Neural cell (in vitro differentiated cells): Measurements from ENCODE around the gene PAPPA2. TPM values are rescaled to one million over a fixed set of nuclear protein-coding genes. Genes with fewer than 3 reads are reported as not detected.

Experiments
- H2AFZ ChIP-seq: fragments of 200-600, 300-800 bp; sonication (generic), shearing (Covaris generic); 2 replicates; pipeline ENCODE4 v1.6.0; 2014; ENCODE audit warnings: low read depth, mild to moderate bottlenecking, antibody characterized with exemption, low read length, moderate library complexity
- H3F3A ChIP-seq: fragments of 200-600 bp; shearing (Covaris generic); 2 replicates; pipeline ENCODE4 v1.6.1; 2016; ENCODE audit warnings: mild to moderate bottlenecking, moderate library complexity, mixed read lengths, antibody characterized with exemption, low read length; ENCODE audit not compliant: insufficient read depth, poor library complexity, severe bottlenecking
- H3K27ac ChIP-seq: fragments of 200-600, 300-800 bp; sonication (generic), shearing (Covaris generic); 2 replicates; pipeline ENCODE4 v1.5.1; 2014; ENCODE audit warnings: mild to moderate bottlenecking, low read length, moderate library complexity
- H3K27me3 ChIP-seq: fragments of 300-800, 200-600 bp; sonication (generic), shearing (Covaris generic); 2 replicates; pipeline ENCODE4 v1.6.0; 2014; ENCODE audit warnings: mild to moderate bottlenecking, low read depth, low read length, moderate library complexity; ENCODE audit not compliant: insufficient read depth
- H3K36me3 ChIP-seq: fragments of 300-800, 200-600 bp; sonication (generic), shearing (Covaris generic); 2 replicates; pipeline ENCODE4 v1.5.1; 2014; ENCODE audit warnings: mild to moderate bottlenecking, antibody characterized with exemption, low read length, moderate library complexity; ENCODE audit not compliant: insufficient read depth
- H3K4me2 ChIP-seq: fragments of 300-800, 200-600 bp; sonication (generic), shearing (Covaris generic); 2 replicates; pipeline ENCODE4 v1.6.0; 2014; ENCODE audit warnings: mild to moderate bottlenecking, low read length
- H3K4me3 ChIP-seq: fragments of 300-800, 200-600 bp; sonication (generic), shearing (Covaris generic); 2 replicates; pipeline ENCODE4 v1.5.1; 2014; ENCODE audit warnings: mild to moderate bottlenecking, low read length, moderate library complexity
- H3K79me2 ChIP-seq: fragments of 200-600 bp; shearing (Covaris generic); replicated peaks from 2 replicates; pipeline ENCODE4 v1.6.0; 2014; ENCODE audit warnings: mild to moderate bottlenecking, low read length, moderate library complexity; ENCODE audit not compliant: insufficient read depth
- H3K9ac ChIP-seq: fragments of 300-800, 200-600 bp; sonication (generic), shearing (Covaris generic); 2 replicates; pipeline ENCODE4 v1.6.1; 2016; ENCODE audit warnings: mild to moderate bottlenecking, low read length, mixed read lengths
- H3K9me2 ChIP-seq: fragments of 200-600 bp; shearing (Covaris generic); 2 replicates; pipeline ENCODE4 v1.6.1; 2016; ENCODE audit warnings: mild to moderate bottlenecking, low read length, mixed read lengths; ENCODE audit not compliant: insufficient read depth
- H3K9me3 ChIP-seq: fragments of 200-600, 300-800 bp; sonication (generic), shearing (Covaris generic); 2 replicates; pipeline ENCODE4 v1.6.1; 2016; ENCODE audit warnings: mild to moderate bottlenecking, mixed run types, low read length, moderate library complexity, mixed read lengths
- H4K20me1 ChIP-seq: fragments of 200-600 bp; shearing (Covaris generic); 2 replicates; pipeline ENCODE4 v1.6.1; 2016; ENCODE audit warnings: mild to moderate bottlenecking, mixed run types; ENCODE audit not compliant: insufficient read depth
- EP300 ChIP-seq: fragments of 450-650 bp; conservative IDR thresholded peaks from 2 replicates; pipeline ENCODE4 v1.6.1; 2014; ENCODE audit warnings: antibody characterized with exemption, mild to moderate bottlenecking, moderate library complexity; ENCODE audit not compliant: poor library complexity, severe bottlenecking
- EZH2 ChIP-seq: fragments of 200-600, 300-800 bp; shearing (Covaris generic), sonication (generic); IDR thresholded peaks from 2 replicates; pipeline ENCODE4 v1.6.1; 2014; ENCODE audit warnings: antibody characterized with exemption, low read length, borderline replicate concordance, mild to moderate bottlenecking; ENCODE audit not compliant: insufficient read depth, poor library complexity, severe bottlenecking
- MXI1 ChIP-seq: fragments of 450-650 bp; conservative IDR thresholded peaks from 2 replicates; pipeline ENCODE4 v1.6.1; 2014; ENCODE audit warnings: antibody characterized with exemption, mild to moderate bottlenecking; ENCODE audit not compliant: poor library complexity, severe bottlenecking
- POLR2AphosphoS5 ChIP-seq: IDR thresholded peaks from 2 replicates; pipeline ENCODE4 v1.6.1; 2012
- RAD21 ChIP-seq: fragments of 450-650 bp; conservative IDR thresholded peaks from 2 replicates; pipeline ENCODE4 v1.6.1; 2014; ENCODE audit warnings: antibody characterized with exemption, mild to moderate bottlenecking, moderate library complexity
- SMC3 ChIP-seq: fragments of 450-650 bp; conservative IDR thresholded peaks from 2 replicates; pipeline ENCODE4 v1.6.1; 2014; ENCODE audit warnings: antibody characterized with exemption, mild to moderate bottlenecking, moderate library complexity; ENCODE audit not compliant: poor library complexity
- TAF1 ChIP-seq: IDR thresholded peaks from 2 replicates; pipeline ENCODE4 v1.6.1; 2012; ENCODE audit warnings: low read depth
- polyA plus RNA-seq: library from polyadenylated mRNA; depleted of rRNA; stranded (reverse); fragments of >200 nt; gene quantifications from 2 replicates; pipeline ENCODE4 v1.2.3, GENCODE V29; 2014
- TF ChIP-seq, protein P1 (sequence below): fragments of 450-650 bp; IDR thresholded peaks from 2 replicates; pipeline ENCODE4 v1.5.1; 2014; ENCODE audit warnings: antibody characterized with exemption, mild to moderate bottlenecking, moderate library complexity; ENCODE audit not compliant: poor library complexity, severe bottlenecking
- TF ChIP-seq, protein P2 (sequence below): IDR thresholded peaks from 2 replicates; pipeline ENCODE4 v1.6.1; 2012; ENCODE audit warnings: borderline replicate concordance

PAPPA2 gene
- polyA plus RNA-seq, 1 donor from 2014 or later = 0.59 TPM

DNA sequence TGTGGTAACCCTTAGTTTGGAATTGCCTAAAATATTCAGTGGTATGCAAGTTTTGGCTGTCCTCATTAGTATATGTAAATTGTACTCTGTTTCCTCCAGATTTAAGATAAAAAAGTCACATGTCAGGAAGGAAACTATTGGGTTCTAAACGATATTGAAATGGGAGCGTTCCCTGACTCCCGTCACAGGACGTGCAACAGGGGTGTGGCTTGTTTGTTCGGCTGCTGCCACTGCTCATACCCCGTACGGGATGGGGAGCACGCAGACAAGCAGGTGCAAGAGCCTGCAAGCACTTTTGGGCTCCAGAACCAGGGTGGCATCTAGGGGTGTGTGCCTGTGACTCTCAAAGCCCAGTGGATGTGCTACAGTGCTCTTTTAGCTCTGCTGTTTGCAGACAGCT lies 6.2 kb upstream of the PAPPA2 start:
- Histone ChIP-seq H3F3A (no peaks in the 10 kb centered on the region), H3K27ac (no peak overlapping the region), H3K9ac (no peak overlapping the region), H3K27me3 (no peaks in the 10 kb centered on the region), H3K36me3 (no peaks in the 10 kb centered on the region), H3K79me2 (no peaks in the 10 kb centered on the region), H2AFZ (no peak overlapping the region), H4K20me1 (no peaks in the 10 kb centered on the region), H3K9me3 (no peaks in the 10 kb centered on the region), H3K9me2 (no peaks in the 10 kb centered on the region), H3K4me2 (no peak overlapping the region), H3K4me3 (no peak overlapping the region)
- TF ChIP-seq MXI1 = no peak
- TF ChIP-seq POLR2AphosphoS5 = no peak
- TF ChIP-seq, protein P1, sequence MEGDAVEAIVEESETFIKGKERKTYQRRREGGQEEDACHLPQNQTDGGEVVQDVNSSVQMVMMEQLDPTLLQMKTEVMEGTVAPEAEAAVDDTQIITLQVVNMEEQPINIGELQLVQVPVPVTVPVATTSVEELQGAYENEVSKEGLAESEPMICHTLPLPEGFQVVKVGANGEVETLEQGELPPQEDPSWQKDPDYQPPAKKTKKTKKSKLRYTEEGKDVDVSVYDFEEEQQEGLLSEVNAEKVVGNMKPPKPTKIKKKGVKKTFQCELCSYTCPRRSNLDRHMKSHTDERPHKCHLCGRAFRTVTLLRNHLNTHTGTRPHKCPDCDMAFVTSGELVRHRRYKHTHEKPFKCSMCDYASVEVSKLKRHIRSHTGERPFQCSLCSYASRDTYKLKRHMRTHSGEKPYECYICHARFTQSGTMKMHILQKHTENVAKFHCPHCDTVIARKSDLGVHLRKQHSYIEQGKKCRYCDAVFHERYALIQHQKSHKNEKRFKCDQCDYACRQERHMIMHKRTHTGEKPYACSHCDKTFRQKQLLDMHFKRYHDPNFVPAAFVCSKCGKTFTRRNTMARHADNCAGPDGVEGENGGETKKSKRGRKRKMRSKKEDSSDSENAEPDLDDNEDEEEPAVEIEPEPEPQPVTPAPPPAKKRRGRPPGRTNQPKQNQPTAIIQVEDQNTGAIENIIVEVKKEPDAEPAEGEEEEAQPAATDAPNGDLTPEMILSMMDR = no peak
- no peak for TF ChIP-seq RAD21
- TF ChIP-seq, protein P2, sequence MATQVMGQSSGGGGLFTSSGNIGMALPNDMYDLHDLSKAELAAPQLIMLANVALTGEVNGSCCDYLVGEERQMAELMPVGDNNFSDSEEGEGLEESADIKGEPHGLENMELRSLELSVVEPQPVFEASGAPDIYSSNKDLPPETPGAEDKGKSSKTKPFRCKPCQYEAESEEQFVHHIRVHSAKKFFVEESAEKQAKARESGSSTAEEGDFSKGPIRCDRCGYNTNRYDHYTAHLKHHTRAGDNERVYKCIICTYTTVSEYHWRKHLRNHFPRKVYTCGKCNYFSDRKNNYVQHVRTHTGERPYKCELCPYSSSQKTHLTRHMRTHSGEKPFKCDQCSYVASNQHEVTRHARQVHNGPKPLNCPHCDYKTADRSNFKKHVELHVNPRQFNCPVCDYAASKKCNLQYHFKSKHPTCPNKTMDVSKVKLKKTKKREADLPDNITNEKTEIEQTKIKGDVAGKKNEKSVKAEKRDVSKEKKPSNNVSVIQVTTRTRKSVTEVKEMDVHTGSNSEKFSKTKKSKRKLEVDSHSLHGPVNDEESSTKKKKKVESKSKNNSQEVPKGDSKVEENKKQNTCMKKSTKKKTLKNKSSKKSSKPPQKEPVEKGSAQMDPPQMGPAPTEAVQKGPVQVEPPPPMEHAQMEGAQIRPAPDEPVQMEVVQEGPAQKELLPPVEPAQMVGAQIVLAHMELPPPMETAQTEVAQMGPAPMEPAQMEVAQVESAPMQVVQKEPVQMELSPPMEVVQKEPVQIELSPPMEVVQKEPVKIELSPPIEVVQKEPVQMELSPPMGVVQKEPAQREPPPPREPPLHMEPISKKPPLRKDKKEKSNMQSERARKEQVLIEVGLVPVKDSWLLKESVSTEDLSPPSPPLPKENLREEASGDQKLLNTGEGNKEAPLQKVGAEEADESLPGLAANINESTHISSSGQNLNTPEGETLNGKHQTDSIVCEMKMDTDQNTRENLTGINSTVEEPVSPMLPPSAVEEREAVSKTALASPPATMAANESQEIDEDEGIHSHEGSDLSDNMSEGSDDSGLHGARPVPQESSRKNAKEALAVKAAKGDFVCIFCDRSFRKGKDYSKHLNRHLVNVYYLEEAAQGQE = no peak
- no peak for TF ChIP-seq EP300

DNA sequence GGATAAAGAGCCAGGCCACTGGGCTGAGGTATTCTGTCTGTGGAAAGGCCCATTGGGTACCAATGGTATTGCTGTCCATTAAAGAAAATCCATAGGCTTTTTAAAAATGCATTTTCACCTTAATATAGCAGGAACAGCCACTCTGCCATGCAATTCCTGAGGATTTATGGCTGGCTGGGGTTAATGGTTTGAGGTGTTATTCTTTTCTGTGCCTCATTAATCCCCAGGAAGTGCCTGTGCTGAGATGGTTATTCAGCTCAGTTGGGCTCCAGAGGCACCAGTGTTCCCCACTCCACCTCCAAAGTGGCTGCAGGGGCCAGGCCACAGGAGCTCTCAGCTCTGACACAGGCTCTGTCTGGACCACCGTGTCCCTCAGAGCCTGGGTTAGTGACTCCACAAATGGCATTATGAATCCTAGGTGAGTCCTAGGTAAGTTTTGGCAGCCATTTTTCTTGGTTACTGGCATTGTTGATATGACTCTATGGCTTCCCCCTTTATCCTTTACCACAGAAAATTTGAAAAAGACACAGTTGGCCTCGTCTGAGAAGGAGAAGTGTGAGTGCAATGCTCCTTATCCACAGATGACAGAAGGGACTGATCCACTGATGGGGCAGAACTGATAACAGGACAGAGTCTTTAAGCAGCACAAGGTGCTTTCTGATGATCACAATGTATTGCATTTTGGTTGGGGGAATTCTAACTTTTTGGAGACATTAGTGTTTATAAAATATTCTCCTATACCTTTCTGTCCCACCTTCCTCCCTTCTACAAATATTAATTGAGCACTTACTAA lies 2.2 kb upstream of the PAPPA2 start:
- Histone ChIP-seq H2AFZ (no peak overlapping the region), H3K4me3 (no peak overlapping the region), H3F3A (no peaks in the 10 kb centered on the region), H3K9ac (no peak overlapping the region), H3K9me2 (no peaks in the 10 kb centered on the region), H4K20me1 (no peaks in the 10 kb centered on the region), H3K27ac (no peak overlapping the region), H3K36me3 (no peaks in the 10 kb centered on the region), H3K79me2 (no peaks in the 10 kb centered on the region), H3K4me2 (no peak overlapping the region), H3K9me3 (no peaks in the 10 kb centered on the region), H3K27me3 (no peaks in the 10 kb centered on the region)
- TF ChIP-seq, protein P1 = no peak
- TF ChIP-seq EP300 = no peak
- TF ChIP-seq POLR2AphosphoS5 = no peak
- no peak for TF ChIP-seq TAF1
- TF ChIP-seq MXI1 = no peak
- TF ChIP-seq EZH2 = no peak
- TF ChIP-seq RAD21 = no peak
- TF ChIP-seq, protein P2 = no peak
- TF ChIP-seq SMC3 = no peak
